ENCODE data around the gene NELL1. TPM values are rescaled to one million over a fixed set of nuclear protein-coding genes. Genes with fewer than 3 reads are reported as not detected.

Gene NELL1
- total RNA-seq, 1 donor from 2014 or later, result 0.29 TPM

DNA sequence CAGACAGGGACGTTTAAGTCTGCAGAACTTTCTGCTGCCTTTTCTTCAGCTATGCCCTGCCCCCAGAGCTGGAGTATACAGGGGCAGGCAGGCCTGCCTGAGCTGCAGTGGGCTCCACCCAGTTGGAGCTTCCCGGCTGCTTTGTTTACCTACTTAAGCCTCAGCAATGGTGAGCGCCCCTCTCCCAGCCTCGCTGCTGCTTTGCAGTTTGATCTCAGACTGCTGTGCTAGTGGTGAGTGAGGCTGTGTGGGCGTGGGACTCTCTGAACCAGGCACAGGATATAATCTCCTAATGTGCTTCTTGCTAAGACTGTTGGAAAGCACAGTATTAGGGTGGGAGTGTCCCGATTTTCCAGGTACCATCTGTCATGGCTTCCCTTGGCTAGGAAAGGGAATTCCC, 38.5 kb downstream of the NELL1 start:
- H3K9me3 Mint-ChIP-seq (ENCODE audit: unreplicated experiment), result peaks cover 5% of the 10 kb centered on the region
- H3K4me3 Mint-ChIP-seq (ENCODE audit: unreplicated experiment), result no peak overlapping the region
- no peak for TF ChIP-seq CTCF (IDR thresholded peaks at IDR 0.05; ENCODE audit: partially characterized antibody, unreplicated experiment)
- no peaks in the 10 kb centered on the region for H3K27me3 Mint-ChIP-seq (ENCODE audit: unreplicated experiment)
- no peak for DNase-seq
- H3K36me3 Mint-ChIP-seq (ENCODE audit: unreplicated experiment), result no peaks in the 10 kb centered on the region
- H3K27ac Mint-ChIP-seq (ENCODE audit: unreplicated experiment), result no peak overlapping the region
- H3K4me1 Mint-ChIP-seq (ENCODE audit: low read depth, unreplicated experiment), result no peaks in the 10 kb centered on the region

- DNase-seq, result no peak
- Mint-ChIP-seq H3K27ac (ENCODE audit: unreplicated experiment) (no peak overlapping the region), H3K4me3 (ENCODE audit: unreplicated experiment) (no peak overlapping the region), H3K36me3 (ENCODE audit: unreplicated experiment) (peaks cover 8% of the 10 kb centered on the region), H3K9me3 (ENCODE audit: unreplicated experiment) (peaks cover 7% of the 10 kb centered on the region), H3K4me1 (ENCODE audit: low read depth, unreplicated experiment) (peaks cover 6% of the 10 kb centered on the region), H3K27me3 (ENCODE audit: unreplicated experiment) (peaks cover 2% of the 10 kb centered on the region)
- no peak for TF ChIP-seq CTCF (IDR thresholded peaks at IDR 0.05; ENCODE audit: partially characterized antibody, unreplicated experiment)
Observed at GRCh38 chr11:20712912-20713311, 43.5 kb downstream of the NELL1 start.

DNA sequence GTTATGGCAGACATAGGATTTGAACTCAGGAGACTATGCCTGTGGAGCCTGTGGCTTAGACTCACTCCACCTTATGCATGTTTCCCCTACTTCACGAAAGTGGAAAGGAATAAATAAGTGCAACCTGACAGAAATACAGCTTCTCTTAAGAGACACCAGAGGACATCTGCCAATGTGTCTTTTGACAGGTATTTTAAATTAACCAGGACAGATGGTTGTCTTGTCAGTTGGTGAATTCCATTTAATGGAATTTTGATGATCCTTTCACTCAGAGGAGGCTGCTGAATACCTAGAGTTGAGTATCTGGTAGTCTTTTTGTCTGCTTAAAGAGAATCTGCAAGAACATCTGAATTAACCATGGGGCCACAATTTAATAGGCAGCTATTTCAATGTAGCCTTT, 46.1 kb downstream of the NELL1 start:
- Mint-ChIP-seq H3K27me3 (ENCODE audit: unreplicated experiment) (peaks cover 2% of the 10 kb centered on the region), H3K9me3 (ENCODE audit: unreplicated experiment) (peaks cover 3% of the 10 kb centered on the region), H3K27ac (ENCODE audit: unreplicated experiment) (no peak overlapping the region), H3K4me1 (ENCODE audit: low read depth, unreplicated experiment) (peaks cover 6% of the 10 kb centered on the region), H3K36me3 (ENCODE audit: unreplicated experiment) (peaks cover 8% of the 10 kb centered on the region), H3K4me3 (ENCODE audit: unreplicated experiment) (no peak overlapping the region)
- DNase-seq, result no peak
- no peak for TF ChIP-seq CTCF (IDR thresholded peaks at IDR 0.05; ENCODE audit: partially characterized antibody, unreplicated experiment)

DNA sequence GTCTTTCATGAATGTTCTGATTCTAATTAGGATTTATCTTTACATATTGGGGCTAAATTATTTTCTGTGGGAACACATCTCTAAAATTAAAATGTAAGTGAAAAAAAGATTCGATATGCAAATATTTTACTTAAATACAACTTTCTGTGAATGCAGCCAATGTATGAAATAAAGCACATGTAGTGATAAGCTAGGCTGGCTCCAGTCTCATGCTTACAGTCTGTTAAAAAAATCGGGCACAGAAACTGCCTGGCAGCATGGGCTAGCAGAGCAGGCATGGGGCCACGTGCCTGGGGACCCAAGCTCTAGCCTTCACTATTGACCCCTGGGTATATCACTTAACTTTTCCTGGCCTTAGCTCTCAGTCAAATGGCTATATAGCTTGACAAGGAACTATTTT, 46.5 kb downstream of the NELL1 start:
- H3K9me3 Mint-ChIP-seq (ENCODE audit: unreplicated experiment), result peaks cover 3% of the 10 kb centered on the region
- TF ChIP-seq CTCF (IDR thresholded peaks at IDR 0.05; ENCODE audit: partially characterized antibody, unreplicated experiment), result no peak
- peaks cover 6% of the 10 kb centered on the region for H3K4me1 Mint-ChIP-seq (ENCODE audit: low read depth, unreplicated experiment)
- peaks cover 2% of the 10 kb centered on the region for H3K27me3 Mint-ChIP-seq (ENCODE audit: unreplicated experiment)
- no peak overlapping the region for H3K27ac Mint-ChIP-seq (ENCODE audit: unreplicated experiment)
- H3K4me3 Mint-ChIP-seq (ENCODE audit: unreplicated experiment), result no peak overlapping the region
- peaks cover 8% of the 10 kb centered on the region for H3K36me3 Mint-ChIP-seq (ENCODE audit: unreplicated experiment)
- no peak for DNase-seq

- no peaks in the 10 kb centered on the region for H3K27me3 Mint-ChIP-seq (ENCODE audit: unreplicated experiment)
- H3K36me3 Mint-ChIP-seq (ENCODE audit: unreplicated experiment), result no peaks in the 10 kb centered on the region
- no peaks in the 10 kb centered on the region for H3K9me3 Mint-ChIP-seq (ENCODE audit: unreplicated experiment)
- DNase-seq, result no peak
- H3K4me3 Mint-ChIP-seq (ENCODE audit: unreplicated experiment), result no peak overlapping the region
- no peak for TF ChIP-seq CTCF (IDR thresholded peaks at IDR 0.05; ENCODE audit: partially characterized antibody, unreplicated experiment)
- H3K4me1 Mint-ChIP-seq (ENCODE audit: low read depth, unreplicated experiment), result peaks cover 6% of the 10 kb centered on the region
- no peak overlapping the region for H3K27ac Mint-ChIP-seq (ENCODE audit: unreplicated experiment)
Observed at GRCh38 chr11:20719821-20720220, 50.4 kb downstream of the NELL1 start.
